ENCODE results near the gene CHURC1.

DNA sequence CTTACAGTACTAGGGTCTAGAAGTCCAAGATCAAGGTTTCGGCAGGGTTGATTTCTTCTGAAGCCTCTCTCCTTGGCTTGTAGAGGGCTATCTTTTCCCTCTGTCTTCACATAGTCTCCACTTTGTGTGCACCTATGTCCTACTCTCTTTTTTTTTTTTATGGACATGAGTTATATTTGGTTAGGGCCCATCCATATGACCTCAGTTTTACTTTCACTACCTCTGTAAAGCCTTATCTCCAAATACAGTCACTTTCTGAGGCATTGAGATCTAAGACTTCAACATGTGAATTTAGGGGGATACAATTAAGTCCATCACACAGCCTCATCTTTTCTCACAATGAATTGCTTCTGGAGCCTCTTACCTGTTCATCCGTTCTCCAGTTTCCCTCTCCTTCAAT is 28.7 kb upstream of the CHURC1 start:
- TF ChIP-seq POLR2A (IDR thresholded peaks at IDR 0.05): no peak
- TF ChIP-seq, protein P1, sequence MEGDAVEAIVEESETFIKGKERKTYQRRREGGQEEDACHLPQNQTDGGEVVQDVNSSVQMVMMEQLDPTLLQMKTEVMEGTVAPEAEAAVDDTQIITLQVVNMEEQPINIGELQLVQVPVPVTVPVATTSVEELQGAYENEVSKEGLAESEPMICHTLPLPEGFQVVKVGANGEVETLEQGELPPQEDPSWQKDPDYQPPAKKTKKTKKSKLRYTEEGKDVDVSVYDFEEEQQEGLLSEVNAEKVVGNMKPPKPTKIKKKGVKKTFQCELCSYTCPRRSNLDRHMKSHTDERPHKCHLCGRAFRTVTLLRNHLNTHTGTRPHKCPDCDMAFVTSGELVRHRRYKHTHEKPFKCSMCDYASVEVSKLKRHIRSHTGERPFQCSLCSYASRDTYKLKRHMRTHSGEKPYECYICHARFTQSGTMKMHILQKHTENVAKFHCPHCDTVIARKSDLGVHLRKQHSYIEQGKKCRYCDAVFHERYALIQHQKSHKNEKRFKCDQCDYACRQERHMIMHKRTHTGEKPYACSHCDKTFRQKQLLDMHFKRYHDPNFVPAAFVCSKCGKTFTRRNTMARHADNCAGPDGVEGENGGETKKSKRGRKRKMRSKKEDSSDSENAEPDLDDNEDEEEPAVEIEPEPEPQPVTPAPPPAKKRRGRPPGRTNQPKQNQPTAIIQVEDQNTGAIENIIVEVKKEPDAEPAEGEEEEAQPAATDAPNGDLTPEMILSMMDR (IDR thresholded peaks at IDR 0.05): no peak
